GM10847 (cell line): ENCODE measurements around the gene NPHP4.

Source experiments
- POLR2A ChIP-seq: IDR thresholded peaks from 2 replicates; pipeline ENCODE4 v1.6.1; 2011; ENCODE audit not compliant: insufficient read length; ENCODE audit errors: extremely low read depth

The NPHP4 gene

GRCh38 chr1:5936126-5936525, 56.1 kb downstream of the NPHP4 start:
- TF ChIP-seq POLR2A = no peak

GRCh38 chr1:5935026-5935425, 57.2 kb downstream of the NPHP4 start:
- TF ChIP-seq POLR2A = no peak

DNA sequence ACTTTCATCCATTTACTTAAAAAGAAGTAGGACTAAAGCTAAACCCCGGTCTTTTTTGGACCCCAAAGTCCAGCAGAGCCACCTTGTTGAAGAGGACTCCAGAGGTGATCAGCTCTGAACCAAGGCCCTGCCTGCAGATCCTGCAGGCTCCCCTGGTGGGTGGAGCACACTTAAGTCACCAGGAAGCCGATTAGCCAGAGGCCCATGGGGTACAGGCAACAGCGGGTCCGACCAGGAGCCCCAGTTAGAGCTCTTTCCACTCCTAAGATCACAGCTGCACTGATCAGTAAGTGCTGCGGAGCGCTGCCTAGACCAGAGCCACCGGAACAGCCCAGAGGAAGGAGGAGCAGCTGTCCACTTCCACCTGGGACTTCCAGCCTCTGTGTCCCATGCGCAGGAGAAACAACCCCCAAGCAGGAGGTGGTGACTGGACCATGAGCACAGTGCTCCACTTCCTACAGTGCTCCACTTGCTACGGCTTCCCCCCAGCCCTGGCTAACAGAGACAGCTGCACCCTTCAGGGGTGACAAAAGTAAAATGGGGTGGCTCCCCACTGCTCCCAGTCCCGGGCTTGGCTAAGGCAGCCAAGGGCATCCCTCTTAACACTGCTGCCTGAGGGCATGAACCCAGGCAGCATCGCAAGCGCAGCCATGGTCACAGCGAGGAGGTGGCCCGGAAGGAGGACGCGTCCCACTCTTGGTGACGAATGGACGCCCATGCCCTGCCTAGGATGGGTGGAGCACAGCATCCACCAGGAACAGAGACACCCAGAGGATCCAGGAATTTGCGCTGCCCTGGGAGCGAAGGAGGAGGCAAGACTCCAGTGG, 58.0 kb downstream of the NPHP4 start:
- no peak for TF ChIP-seq POLR2A

DNA sequence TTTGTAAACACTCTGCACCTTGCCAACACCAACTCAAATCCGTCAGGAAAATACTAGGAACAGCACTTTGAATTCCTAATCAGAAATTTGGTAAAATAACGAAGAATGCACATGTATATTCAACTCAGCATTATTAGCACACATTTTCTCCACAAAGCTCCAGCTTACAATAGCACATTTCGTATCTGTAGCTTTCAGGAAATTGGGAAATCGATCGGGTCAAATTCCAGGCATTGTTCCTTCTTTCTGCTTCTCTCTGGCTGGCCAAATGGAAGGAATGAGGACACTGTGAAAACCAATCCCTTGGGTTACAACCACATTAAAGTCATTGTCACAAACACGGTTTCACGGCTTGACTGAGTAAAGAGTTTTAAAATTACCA, 58.6 kb downstream of the NPHP4 start:
- TF ChIP-seq POLR2A = no peak

DNA sequence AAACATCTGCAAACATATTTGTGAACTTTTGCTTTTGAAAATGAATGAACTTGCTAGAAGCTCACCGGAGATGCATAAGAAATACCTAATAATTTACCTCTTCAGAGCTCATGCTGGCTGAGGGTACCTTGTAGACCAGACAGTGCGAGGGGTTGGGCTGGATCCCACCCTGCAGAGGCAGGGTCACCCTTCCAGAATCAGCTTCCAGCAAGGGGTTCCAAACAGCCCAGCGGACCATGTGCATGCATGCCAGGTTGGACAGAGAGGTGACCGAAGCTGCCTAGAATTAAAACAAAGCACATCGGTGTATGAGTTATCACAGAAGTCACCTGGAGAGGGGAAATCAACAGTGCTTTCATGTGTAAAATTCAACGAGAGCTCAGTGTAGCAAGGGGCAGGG, 59.2 kb downstream of the NPHP4 start:
- TF ChIP-seq POLR2A = no peak

DNA sequence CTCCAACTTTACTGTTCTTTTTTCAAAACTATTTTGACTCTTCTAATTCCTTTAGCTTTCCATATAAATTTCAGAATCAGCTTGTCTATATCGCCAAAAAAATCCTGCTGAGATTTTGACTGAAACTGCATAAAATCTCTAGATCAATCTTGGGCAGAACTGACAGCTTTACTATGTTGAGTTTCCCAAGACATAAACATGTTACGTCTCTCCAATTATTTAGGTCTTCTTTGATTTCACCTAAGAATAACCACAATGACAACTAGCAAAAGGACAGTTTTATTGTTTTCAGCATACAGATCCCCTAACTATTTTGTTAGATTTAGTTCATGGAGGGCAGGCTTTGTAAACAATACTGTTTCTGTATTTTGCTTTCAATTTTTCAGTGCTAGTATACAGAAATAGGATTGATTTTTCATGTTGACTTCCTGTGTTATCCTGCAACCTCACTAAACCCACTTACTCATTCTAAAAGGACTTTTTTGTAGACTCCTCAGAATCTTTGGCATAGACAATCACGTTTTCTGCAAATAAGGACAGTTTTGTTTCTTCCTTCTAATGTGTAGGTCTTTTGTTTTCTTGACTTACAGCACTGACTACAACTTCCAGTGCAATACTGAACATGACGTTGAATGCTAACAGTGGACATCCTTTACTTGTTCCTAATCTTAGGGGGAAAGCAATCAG, 63.4 kb downstream of the NPHP4 start:
- TF ChIP-seq POLR2A = no peak

GRCh38 chr1:5927506-5928370, 64.5 kb downstream of the NPHP4 start:
- TF ChIP-seq POLR2A = no peak

DNA sequence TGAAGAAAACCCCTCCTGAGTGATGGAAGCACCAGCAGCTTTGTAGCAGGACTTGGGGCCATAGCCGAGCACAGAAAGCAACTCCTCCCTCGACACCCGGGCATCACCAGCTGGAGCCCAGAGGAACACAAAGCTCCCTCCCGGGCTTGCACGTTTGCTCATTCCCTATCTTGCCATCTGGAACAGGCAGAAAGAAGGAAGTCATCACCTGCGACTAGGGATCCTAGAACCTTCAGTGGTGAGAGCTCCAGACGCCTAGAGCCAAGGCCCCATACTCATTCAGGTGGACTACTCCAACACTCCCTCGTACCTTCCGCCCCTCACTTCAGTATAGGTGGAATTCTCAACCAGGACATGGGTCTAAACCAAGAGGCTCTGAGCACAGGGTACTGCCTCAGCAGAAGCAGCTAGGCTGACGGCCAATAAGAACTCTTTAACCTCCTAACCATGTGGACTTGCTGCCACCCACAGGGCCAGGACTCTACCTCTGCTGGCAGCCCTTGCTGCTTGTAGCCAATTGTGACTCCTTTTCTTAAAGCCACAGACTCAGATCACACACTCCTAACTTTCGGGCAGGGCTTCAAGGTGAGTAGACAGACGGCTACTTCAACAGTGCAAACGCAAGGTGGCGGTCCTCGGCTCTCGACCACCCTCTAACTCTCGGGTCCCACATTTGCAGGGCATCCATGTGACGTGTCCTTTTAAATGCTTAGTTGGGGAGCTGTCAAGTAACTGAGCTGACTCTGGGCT, 65.4 kb downstream of the NPHP4 start:
- TF ChIP-seq POLR2A = no peak

DNA sequence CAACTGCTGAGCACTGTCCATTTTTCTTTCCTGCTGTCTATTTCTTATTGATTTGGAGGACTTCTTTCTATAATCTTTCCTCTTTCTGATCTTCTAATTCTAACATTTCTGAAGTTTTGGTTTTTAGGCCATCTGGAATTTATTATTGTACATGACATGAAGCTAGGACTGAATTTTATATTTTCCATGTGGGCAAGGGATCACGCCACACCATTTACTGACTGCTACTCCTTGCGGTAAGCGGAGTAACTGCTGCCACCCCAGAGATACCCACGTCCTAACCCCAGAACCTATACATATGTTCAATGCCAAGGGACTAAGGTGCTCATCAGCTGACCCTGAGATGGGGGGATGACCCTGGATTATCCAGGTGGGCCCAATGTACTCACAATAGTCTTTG, 70.6 kb downstream of the NPHP4 start:
- no peak for TF ChIP-seq POLR2A

- TF ChIP-seq POLR2A = no peak
These were observed 71.1 kb downstream of the NPHP4 start for GRCh38 chr1:5921129-5921528.

DNA sequence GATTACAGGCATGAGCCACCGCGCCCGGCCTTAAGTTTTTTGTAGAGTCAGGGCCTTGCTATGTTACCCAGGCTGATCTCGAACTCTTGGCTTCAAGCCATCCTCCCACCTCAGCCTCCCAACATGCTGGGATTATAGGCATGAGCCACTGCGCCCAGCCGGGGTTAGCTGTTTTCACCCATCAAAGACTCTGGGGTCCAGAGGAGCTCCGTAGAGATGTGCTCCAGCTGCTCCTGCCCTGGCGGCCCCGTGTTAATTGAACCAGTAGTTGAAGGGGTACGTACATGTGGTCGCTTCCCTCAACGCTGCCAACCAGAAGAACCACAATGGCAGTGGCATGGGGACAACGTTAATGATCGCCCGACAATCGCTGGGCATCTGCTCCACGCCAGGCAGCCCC, 72.0 kb downstream of the NPHP4 start:
- no peak for TF ChIP-seq POLR2A

- TF ChIP-seq POLR2A = no peak
These were observed 74.0 kb downstream of the NPHP4 start for GRCh38 chr1:5918275-5918649.

DNA sequence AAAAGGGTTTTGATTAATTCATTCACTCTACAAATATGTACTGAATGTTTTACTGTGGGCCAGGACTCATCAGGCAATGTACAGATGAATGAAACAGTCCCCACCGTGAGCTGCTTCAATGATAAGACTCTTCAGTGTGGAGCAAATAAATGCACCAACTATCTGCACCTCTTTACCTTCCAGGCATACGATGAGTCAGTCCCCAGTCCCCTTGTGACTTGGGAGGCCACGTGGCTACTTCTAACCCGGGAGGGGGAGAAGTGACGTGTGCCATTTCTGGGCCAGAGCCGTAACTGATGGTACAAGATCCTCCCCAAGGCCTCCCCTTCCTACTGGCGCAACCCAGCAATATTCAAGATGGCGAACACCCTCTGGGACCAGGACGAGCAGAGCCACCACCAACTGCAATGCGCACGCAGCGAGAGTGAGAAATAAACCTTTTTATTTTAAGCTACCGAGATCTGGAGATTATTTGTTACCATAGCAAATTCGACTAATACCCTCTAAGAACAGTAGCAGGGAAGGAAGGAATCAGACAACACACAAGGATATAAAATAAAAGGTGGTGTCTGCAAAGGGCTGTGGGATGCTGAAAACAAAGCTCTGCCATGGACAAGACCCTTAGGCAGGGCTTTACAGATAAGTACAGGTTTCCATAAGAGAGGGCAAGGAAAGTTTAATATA, 74.5 kb downstream of the NPHP4 start:
- no peak for TF ChIP-seq POLR2A

DNA sequence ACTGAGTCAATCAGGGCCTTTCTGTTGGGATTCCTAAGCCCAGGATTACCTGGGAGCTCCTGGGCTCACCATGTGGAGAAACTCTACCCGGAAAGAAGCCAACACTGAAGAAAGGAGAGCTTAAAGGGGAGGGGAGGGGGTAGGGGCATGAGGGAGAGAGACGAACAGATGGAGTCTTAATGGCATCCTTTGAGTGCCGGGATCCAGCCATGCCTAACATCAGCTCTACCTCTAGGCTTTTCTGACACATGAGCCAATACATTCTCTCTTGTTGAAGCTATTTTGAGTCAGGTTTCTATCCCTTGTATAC, 75.0 kb downstream of the NPHP4 start:
- TF ChIP-seq POLR2A = no peak
